SJSA1 (cell line): ENCODE measurements around the gene MAN1C1. TPM values are rescaled to one million over a fixed set of nuclear protein-coding genes. Genes with fewer than 3 reads are reported as not detected.
"Not testable (repeated sequence)": the region's sequence is repeated elsewhere in the genome, so short reads cannot be mapped to it uniquely, and the experiment has no call there.

Experiments
- DNase-seq, 2 experiments: peaks; one replicate each; pipeline ENCODE4 v3.0.0-alpha.2; 2015 to 2020; ENCODE audit warnings: low spot score in 2 of 2, low read depth in 1 of 2
- H3K27ac ChIP-seq: fragments of 250-450 bp; sonication (Bioruptor Pico); 2 replicates; pipeline ENCODE4 v1.5.1; 2020; ENCODE audit warnings: mild to moderate bottlenecking, moderate library complexity
- H3K27me3 ChIP-seq: fragments of 250-450 bp; sonication (Bioruptor Pico); replicated peaks from 2 replicates; pipeline ENCODE4 v1.5.1; 2020; ENCODE audit warnings: mild to moderate bottlenecking, moderate library complexity
- H3K36me3 ChIP-seq: fragments of 250-450 bp; sonication (Bioruptor Pico); 2 replicates; pipeline ENCODE4 v1.5.1; 2020; ENCODE audit warnings: mild to moderate bottlenecking
- H3K4me1 ChIP-seq: fragments of 250-450 bp; sonication (Bioruptor Pico); replicated peaks from 2 replicates; pipeline ENCODE4 v1.6.1; 2021; ENCODE audit warnings: mild to moderate bottlenecking
- H3K4me3 ChIP-seq: fragments of 250-450 bp; sonication (Bioruptor Pico); 2 replicates; pipeline ENCODE4 v1.5.1; 2020; ENCODE audit warnings: mild to moderate bottlenecking
- H3K9me3 ChIP-seq: fragments of 250-450 bp; sonication (Bioruptor Pico); replicated peaks from 2 replicates; pipeline ENCODE4 v1.5.1; 2020; ENCODE audit warnings: mild to moderate bottlenecking
- total RNA-seq: library from RNA; depleted of rRNA; stranded (reverse); fragments of >200 nt; shearing (Covaris generic); gene quantifications from 2 replicates; pipeline ENCODE4 v1.2.3, GENCODE V29; 2014

Gene MAN1C1
- total RNA-seq, 1 experiment from 2014 or later: not detected

DNA sequence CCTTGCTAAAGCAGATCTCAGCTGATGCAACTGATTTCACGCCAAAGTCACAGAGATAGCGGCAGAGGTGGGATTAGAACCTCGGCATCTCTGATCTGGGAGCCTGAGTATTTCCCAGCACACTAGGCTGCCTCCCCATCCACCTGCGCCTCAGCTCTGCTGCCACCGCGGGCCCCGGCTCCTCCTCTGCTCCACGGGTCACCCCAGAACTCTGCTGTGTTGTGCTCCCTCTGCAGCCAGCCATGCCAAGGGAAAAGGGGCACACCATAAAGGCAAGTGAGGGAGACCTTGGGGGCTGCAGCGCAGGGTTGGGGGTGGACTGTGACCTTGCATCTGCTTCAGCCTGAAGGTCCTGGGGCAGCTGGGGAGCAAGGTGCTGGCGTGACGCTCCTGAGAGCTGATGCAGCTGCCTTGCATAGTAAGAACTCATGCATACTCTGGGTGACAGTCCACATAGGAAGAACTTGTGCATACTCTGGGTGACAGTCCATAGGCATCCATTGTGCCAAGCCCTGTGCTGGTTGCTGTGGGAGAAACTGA is 68.7 kb downstream of the MAN1C1 start:
- no peak for DNase-seq
- H3K27me3 ChIP-seq: no peaks in the 10 kb centered on the region

DNA sequence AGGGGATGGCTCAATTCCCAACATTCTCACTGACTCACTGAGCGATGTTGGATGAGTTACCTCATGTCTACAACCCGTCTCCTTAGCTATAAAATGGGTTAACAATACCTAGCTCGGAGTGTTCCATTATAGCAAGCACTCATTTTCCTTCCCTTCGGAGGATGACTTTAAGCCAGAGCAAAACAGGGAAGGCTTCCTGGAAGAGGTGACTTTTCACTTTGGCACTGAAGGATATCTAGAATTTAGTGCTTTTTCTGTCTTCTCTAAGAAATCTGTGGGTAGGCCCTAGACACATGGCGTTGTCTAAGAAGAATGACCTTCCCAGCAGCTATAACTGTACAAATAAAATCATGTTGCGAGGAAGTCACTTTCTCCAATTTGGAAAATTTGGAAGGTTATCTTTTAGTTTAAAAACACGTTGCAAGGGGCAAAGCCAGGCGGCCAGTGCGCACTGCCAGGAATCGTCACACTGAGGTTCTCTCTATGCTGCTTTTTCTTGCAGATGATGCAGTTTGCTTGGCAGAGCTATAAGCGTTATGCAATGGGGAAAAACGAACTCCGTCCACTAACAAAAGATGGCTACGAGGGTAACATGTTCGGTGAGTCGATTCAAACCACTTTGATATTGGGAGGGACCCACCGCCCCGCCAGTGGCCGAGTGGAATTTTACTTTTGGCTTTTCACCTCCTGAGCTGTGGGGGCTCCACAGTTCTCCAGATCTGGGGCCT is 69.5 kb downstream of the MAN1C1 start:
- H3K27ac ChIP-seq: no peak overlapping the region
- no peaks in the 10 kb centered on the region for H3K36me3 ChIP-seq
- H3K9me3 ChIP-seq: no peaks in the 10 kb centered on the region
- no peak for DNase-seq
- H3K4me3 ChIP-seq: no peak overlapping the region
- no peaks in the 10 kb centered on the region for H3K27me3 ChIP-seq
- H3K4me1 ChIP-seq: no peaks in the 10 kb centered on the region

More for the DNA sequence above, 68.7 kb downstream of the MAN1C1 start:
- Histone ChIP-seq H3K4me3 (no peak overlapping the region), H3K4me1 (no peaks in the 10 kb centered on the region), H3K36me3 (no peaks in the 10 kb centered on the region), H3K9me3 (no peaks in the 10 kb centered on the region), H3K27ac (no peak overlapping the region)

DNA sequence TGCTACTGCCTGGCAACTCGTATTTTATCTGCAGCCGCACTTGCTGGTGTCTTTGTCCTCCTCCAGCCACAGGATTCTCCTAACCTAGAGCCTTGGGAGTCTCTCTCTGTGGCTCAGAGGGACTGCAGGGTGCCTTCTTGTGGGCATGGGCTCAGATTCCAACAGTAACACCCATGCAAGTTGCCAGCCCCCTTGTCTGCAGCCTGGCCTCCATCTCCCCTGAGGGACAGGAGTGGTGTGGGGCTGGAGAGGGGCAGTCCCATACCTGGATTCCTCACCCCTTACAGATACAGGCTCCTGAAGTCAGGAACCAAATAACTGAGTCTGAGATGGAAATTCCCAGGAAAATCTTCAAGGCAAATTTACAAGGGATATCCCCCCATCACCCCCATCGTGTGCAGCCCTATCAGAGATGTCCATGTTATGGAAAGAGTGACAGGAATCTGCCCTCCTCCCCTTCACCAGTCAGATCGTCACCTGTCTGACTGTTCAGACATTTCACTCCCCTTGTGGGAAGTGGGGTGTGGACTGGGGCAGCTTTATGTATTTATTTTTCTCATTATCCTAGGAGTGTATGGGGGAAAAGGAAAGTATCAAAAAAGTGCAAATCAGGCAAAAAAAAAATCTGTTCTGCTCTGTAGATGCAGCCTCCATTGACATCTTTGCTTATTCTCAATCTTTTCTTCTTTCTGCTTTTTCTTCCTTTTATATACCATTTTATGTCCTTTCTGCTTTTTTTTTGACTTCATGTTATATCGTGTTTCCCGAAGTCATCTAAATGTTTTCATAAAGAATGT is 70.8 kb downstream of the MAN1C1 start:
- no peaks in the 10 kb centered on the region for H3K9me3 ChIP-seq
- no peak overlapping the region for H3K27ac ChIP-seq
- H3K27me3 ChIP-seq: no peaks in the 10 kb centered on the region
- H3K4me3 ChIP-seq: no peak overlapping the region
- no peaks in the 10 kb centered on the region for H3K36me3 ChIP-seq
- no peak for DNase-seq
- H3K4me1 ChIP-seq: no peaks in the 10 kb centered on the region

DNA sequence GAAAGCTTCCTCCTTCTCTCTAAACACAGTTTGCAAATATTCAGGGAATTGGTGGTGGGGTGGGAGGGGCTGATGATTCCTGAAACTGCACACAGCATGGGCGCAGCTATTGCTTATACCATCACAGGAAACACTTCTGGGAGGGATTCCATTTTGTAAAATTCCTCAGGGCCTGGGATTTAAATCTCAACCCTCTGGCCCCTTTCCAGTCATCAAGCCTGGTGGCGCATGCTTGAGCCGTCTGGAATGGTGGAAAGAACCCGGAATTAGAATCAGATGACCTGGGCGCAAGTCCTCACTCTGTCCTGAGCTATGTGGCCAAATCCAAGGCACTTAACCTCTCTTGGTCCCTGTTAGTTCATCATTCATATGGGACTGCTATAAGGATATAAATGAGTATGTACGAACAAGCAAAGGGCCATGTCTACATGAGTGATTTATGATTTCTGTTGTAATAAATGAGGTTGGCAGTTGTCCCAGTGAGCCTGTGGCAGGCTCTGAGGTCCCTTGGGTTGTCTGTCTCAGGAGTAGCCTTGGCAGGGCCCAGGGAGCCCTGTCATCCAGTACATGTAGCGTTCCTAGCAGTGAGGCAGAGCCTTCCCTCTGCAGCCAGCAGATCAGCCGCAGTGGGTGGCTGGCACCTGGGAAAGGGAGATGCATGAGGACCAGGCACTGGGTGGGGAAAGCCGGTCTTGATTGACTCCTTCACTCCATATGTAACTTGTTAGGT is 72.0 kb downstream of the MAN1C1 start:
- no peak overlapping the region for H3K27ac ChIP-seq
- H3K4me1 ChIP-seq: no peaks in the 10 kb centered on the region
- DNase-seq: no peak
- no peak overlapping the region for H3K4me3 ChIP-seq
- no peaks in the 10 kb centered on the region for H3K9me3 ChIP-seq
- no peaks in the 10 kb centered on the region for H3K27me3 ChIP-seq
- H3K36me3 ChIP-seq: no peaks in the 10 kb centered on the region

- H3K27ac ChIP-seq: no peak overlapping the region
- no peak overlapping the region for H3K4me3 ChIP-seq
- no peaks in the 10 kb centered on the region for H3K36me3 ChIP-seq
- no peaks in the 10 kb centered on the region for H3K9me3 ChIP-seq
- H3K4me1 ChIP-seq: no peaks in the 10 kb centered on the region; the same call in 1 of the 2 replicates
- no peaks in the 10 kb centered on the region for H3K27me3 ChIP-seq
- no peak for DNase-seq
These were observed 73.2 kb downstream of the MAN1C1 start for GRCh38 chr1:25689686-25690381.

DNA sequence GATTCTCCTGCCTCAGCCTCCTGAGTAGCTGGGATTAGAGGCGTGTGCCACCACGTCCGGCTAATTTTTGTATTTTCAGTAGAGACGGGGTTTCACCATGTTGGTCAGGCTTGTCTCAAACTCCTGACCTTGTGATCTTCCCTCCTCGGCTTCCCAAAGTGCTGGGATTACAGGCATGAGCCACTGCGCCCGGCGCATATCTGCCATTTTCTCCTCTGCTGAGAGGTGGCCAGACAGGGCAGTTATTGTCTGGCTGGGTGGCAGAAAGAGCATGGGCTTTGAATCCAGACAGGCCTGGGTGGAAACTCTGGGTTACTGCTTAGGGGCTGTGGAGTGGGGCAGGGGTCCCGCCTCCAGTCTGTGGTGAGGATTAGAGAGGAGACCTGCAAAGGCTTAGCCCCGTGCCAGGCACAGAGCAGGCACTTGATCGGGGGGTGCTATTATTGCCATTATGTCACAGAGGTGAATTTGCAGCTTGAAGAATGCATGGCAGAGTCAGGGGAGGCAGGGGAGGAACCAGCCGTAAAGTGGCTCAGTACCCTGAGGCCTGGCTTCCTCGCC is 73.9 kb downstream of the MAN1C1 start:
- H3K27me3 ChIP-seq: no peaks in the 10 kb centered on the region
- H3K9me3 ChIP-seq: no peaks in the 10 kb centered on the region
- no peaks in the 10 kb centered on the region for H3K36me3 ChIP-seq
- no peak overlapping the region for H3K27ac ChIP-seq
- H3K4me1 ChIP-seq: peaks cover 5% of the 10 kb centered on the region
- no peak for DNase-seq
- no peak overlapping the region for H3K4me3 ChIP-seq

- Histone ChIP-seq H3K27me3 (no peaks in the 10 kb centered on the region), H3K4me1 (peaks cover 12% of the 10 kb centered on the region), H3K9me3 (no peaks in the 10 kb centered on the region), H3K27ac (no peak overlapping the region), H3K4me3 (no peak overlapping the region), H3K36me3 (no peaks in the 10 kb centered on the region)
- DNase-seq: no peak
These were observed 74.6 kb downstream of the MAN1C1 start for GRCh38 chr1:25691211-25691610.

GRCh38 chr1:25692560-25692959 is 76.0 kb downstream of the MAN1C1 start:
- no peaks in the 10 kb centered on the region for H3K27me3 ChIP-seq
- no peaks in the 10 kb centered on the region for H3K9me3 ChIP-seq
- no peaks in the 10 kb centered on the region for H3K36me3 ChIP-seq
- H3K4me1 ChIP-seq: peaks cover 12% of the 10 kb centered on the region
- no peak for DNase-seq
- no peak overlapping the region for H3K27ac ChIP-seq
- H3K4me3 ChIP-seq: no peak overlapping the region

DNA sequence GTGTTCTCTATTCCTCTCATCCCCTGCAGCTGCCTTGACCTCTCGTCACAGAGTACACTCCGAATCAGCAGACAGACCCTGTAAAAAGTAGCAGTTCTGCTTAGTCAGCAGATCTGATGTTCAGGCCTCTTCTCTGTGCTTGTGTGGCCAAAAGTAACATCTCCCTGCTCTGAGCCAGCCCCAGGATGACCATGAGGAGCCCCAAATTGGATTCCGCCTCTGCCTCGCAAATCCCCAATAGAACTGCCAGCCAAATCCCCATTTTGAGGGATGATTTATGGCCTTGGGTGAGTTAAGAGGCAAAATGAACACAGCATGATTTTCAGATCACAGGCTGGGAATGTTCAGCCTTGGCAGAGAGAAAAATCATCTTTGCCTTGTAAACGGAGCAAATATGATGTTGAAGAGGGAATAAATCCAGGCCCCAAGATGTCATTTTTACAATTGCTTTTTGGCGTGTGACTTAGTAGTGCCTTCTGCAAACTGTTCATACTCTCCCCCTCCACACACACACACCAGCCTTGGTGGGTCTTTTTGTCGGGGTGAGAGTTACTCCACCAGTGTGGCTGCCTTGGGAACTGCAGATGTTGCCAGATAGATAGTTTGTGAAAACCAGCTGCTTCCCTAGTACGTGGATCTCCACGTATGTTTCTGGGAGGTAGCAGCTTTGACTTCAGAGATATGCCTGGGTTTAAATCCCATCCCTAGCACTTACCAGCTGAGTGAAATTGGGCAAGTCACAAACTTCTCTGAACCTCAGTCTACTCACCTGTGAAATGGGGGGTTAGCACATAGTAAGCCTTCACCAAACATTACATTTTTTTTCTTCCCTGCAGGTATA is 77.8 kb downstream of the MAN1C1 start:
- Histone ChIP-seq H3K27ac (no peak overlapping the region), H3K27me3 (no peaks in the 10 kb centered on the region), H3K9me3 (no peaks in the 10 kb centered on the region), H3K4me3 (no peak overlapping the region), H3K36me3 (no peaks in the 10 kb centered on the region), H3K4me1 (peaks cover 12% of the 10 kb centered on the region)
- DNase-seq: no peak

GRCh38 chr1:25695090-25695770 is 78.6 kb downstream of the MAN1C1 start:
- peak; percentile 34 to 55 for DNase-seq
- H3K9me3 ChIP-seq: no peaks in the 10 kb centered on the region
- H3K4me1 ChIP-seq: peaks cover 17% of the 10 kb centered on the region
- H3K36me3 ChIP-seq: no peaks in the 10 kb centered on the region
- H3K27me3 ChIP-seq: no peaks in the 10 kb centered on the region
- H3K27ac ChIP-seq: peak overlapping the region; percentile 12; the same call in 1 of the 2 replicates
- H3K4me3 ChIP-seq: no peak overlapping the region

DNA sequence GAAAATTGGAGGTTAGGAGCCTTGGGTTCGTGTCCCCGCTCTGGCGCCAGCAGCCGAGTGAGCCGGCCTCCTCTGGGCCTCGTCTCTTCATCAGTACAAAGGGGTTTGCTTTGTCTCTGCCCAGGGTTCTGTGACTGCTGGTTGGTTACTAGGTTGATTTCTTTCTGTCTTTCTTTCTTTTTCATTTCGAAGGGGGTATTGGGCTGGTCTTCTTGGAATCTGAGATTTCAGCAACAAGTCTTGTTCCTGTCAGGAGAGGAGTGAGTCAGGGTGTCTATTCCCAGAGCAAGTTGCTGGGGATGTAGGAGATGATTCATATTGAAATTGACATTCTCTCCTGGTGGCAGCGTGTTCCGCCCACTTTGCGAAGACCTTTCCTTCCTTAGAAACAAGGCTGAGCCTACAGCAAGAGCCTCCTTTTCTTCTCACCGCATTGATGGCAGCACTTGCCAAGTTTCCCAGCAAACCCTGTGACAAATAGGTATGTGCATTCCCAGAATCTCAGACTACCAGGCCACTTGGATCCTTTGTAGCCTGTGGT is 79.2 kb downstream of the MAN1C1 start:
- DNase-seq: peak; percentile 35 to 60
- Histone ChIP-seq H3K27ac (peak overlapping the region; percentile 12; the same call in 1 of the 2 replicates), H3K36me3 (no peaks in the 10 kb centered on the region), H3K9me3 (no peaks in the 10 kb centered on the region), H3K4me3 (no peak overlapping the region), H3K4me1 (peaks cover 17% of the 10 kb centered on the region), H3K27me3 (no peaks in the 10 kb centered on the region)

DNA sequence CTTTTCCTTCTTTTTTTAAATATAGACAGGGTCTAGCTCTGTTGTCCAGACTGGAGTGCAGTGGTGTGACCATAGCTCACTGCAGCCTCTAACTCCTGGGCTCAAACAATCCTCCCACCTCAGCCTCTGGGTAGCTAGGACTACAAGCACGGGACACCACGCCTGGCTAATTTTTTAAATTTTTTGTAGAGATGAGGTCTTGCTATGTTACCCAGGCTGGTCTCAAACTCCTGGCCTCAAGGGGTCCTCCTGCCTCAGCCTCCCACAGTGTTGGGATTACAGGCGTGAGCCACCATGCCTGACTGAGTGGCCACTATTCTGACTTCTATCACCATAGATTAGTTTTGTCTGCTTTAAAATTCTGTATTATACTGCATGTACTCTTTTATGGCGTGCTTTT is 80.1 kb downstream of the MAN1C1 start:
- not testable (repeated sequence) for DNase-seq, H3K27me3 ChIP-seq, H3K27ac ChIP-seq, H3K4me3 ChIP-seq, H3K36me3 ChIP-seq, H3K9me3 ChIP-seq
- peaks cover 17% of the 10 kb centered on the region for H3K4me1 ChIP-seq
